GM12878 (cell line): ENCODE measurements around the gene ATG5. TPM values are rescaled to one million over a fixed set of nuclear protein-coding genes. Genes with fewer than 3 reads are reported as not detected.

Experiments
- ATAC-seq: fragments of 200-7000 bp; cut with Tn5 transposase; 3 replicates; pipeline ENCODE4 v1.9.1; 2020; ENCODE audit warnings: mild to moderate bottlenecking, moderate library complexity
- Bru-seq: library from RNA; stranded (reverse); fragments of 400-500 nt; gene quantifications from one replicate; lab custom pipeline; 2021; lab: Mats Ljungman, UMichigan
- BruChase-seq, 2 experiments: library from RNA; stranded (reverse); fragments of 400-500 nt; gene quantifications; one replicate each; lab custom pipeline; 2021; lab: Mats Ljungman, UMichigan
- BruUV-seq: library from RNA; stranded (reverse); fragments of 400-500 nt; replicated peaks from 2 replicates; lab custom pipeline; 2021; lab: Mats Ljungman, UMichigan
- CTCF ChIA-PET: fragments of 300-600 bp; sonication (Branson Sonifier 250); formaldehyde crosslinking; extraction: SDS; loops from one replicate; lab custom pipeline; 2021; ENCODE audit warnings: inconsistent platforms; lab: Yijun Ruan, JAX
- POLR2A ChIA-PET: fragments of 350-600 bp; formaldehyde crosslinking; extraction: SDS; loops from one replicate; lab custom pipeline; 2021; ENCODE audit warnings: inconsistent platforms; lab: Charles Lee
- RAD21 ChIA-PET: fragments of 300-600 bp; sonication (Branson Sonifier 250); formaldehyde crosslinking; loops from one replicate; lab custom pipeline; 2023; ENCODE audit warnings: antibody characterized with exemption; ENCODE audit not compliant: unreplicated experiment; lab: Charles Lee
- SMC1A ChIA-PET: fragments of 300-600 bp; sonication (Branson Sonifier 250); formaldehyde crosslinking; loops from one replicate; lab custom pipeline; 2023; ENCODE audit not compliant: unreplicated experiment, uncharacterized antibody; lab: Charles Lee
- DNase-seq: peaks from one replicate; pipeline ENCODE4 v3.0.0-alpha.2; 2011; ENCODE audit warnings: low read depth, low spot score
- FAIRE-seq: peaks from 3 replicates; lab custom pipeline; 2011; peaks lifted over from hg19 to GRCh38; lab: Jason Lieb, UNC
- H2AFZ ChIP-seq: 2 replicates; pipeline ENCODE4 v1.6.0; 2011; ENCODE audit warnings: low read depth, low read length, control low read depth; ENCODE audit not compliant: control insufficient read depth
- H3K27ac ChIP-seq: 2 replicates; pipeline ENCODE4 v1.5.1; 2011; ENCODE audit warnings: control low read depth; ENCODE audit not compliant: control insufficient read depth, insufficient read depth
- H3K27me3 ChIP-seq, 2 experiments: replicated peaks in 1 of 2; 2 replicates each; pipeline versions ENCODE4 v1.6.0 to v1.6.1; 2011; ENCODE audit warnings: low read length in 1 of 2; ENCODE audit not compliant: control insufficient read depth in 2 of 2, insufficient read depth in 2 of 2
- H3K36me3 ChIP-seq, 2 experiments: 2 replicates each; pipeline ENCODE4 v1.5.1; 2011; ENCODE audit warnings: low read length in 1 of 2; ENCODE audit not compliant: control insufficient read depth in 2 of 2, insufficient read depth in 2 of 2
- H3K4me1 ChIP-seq: 2 replicates; pipeline ENCODE4 v1.6.1; 2011; ENCODE audit warnings: mild to moderate bottlenecking, low read length, moderate library complexity, mixed read lengths; ENCODE audit not compliant: control insufficient read depth, insufficient read depth
- H3K4me2 ChIP-seq: 2 replicates; pipeline ENCODE4 v1.6.0; 2011; ENCODE audit warnings: control low read depth; ENCODE audit not compliant: control insufficient read depth, insufficient read depth
- H3K4me3 ChIP-seq: fragments of 200-600 bp; sonication (generic); 2 replicates; pipeline ENCODE4 v1.5.1; 2016
- H3K79me2 ChIP-seq: 2 replicates; pipeline ENCODE4 v1.6.0; 2011; ENCODE audit warnings: low read length; ENCODE audit not compliant: control insufficient read depth, insufficient read depth
- H3K9ac ChIP-seq: 2 replicates; pipeline ENCODE4 v1.8.0; 2011; ENCODE audit warnings: low read length, control low read depth, mixed read lengths; ENCODE audit not compliant: control insufficient read depth, insufficient read depth
- H3K9me3 ChIP-seq: replicated peaks from 3 replicates; pipeline ENCODE4 v1.5.1; 2011; ENCODE audit warnings: mild to moderate bottlenecking, low read length; ENCODE audit not compliant: control insufficient read depth, insufficient read depth
- H4K20me1 ChIP-seq: 2 replicates; pipeline ENCODE4 v1.6.0; 2011; ENCODE audit not compliant: control insufficient read depth, insufficient read depth
- CHD2 ChIP-seq: IDR thresholded peaks from 2 replicates; pipeline ENCODE4 v1.6.1; 2011; ENCODE audit warnings: low read depth, low read length, improper control_type of control experiment, borderline replicate concordance
- GABPA ChIP-seq: IDR thresholded peaks from 2 replicates; pipeline ENCODE4 v1.6.1; 2014; ENCODE audit warnings: antibody characterized with exemption, low read depth, mild to moderate bottlenecking, inconsistent platforms
- HDAC2 ChIP-seq: fragments of 200-600 bp; sonication (generic); IDR thresholded peaks from 2 replicates; pipeline ENCODE4 v1.6.1; 2017
- HSF1 ChIP-seq: fragments of 150-350 bp; IDR thresholded peaks from 2 replicates; pipeline ENCODE4 v1.6.1; 2014; ENCODE audit warnings: mild to moderate bottlenecking, low read depth, low read length
- JUND ChIP-seq: IDR thresholded peaks from 2 replicates; pipeline ENCODE4 v1.6.1; 2012; ENCODE audit warnings: low read depth, mild to moderate bottlenecking, low read length, improper control_type of control experiment, moderate library complexity
- LARP7 ChIP-seq: fragments of 450-650 bp; IDR thresholded peaks from 2 replicates; pipeline ENCODE4 v1.6.1; 2017; ENCODE audit warnings: mild to moderate bottlenecking
- NR2C2 ChIP-seq: IDR thresholded peaks from 2 replicates; pipeline ENCODE4 v1.6.1; 2011; ENCODE audit warnings: borderline replicate concordance, low read depth; ENCODE audit not compliant: control insufficient read depth, insufficient read length
- SMARCA5 ChIP-seq: fragments of 450-650 bp; IDR thresholded peaks from 2 replicates; pipeline ENCODE4 v1.6.1; 2017; ENCODE audit warnings: mild to moderate bottlenecking
- SREBF2 ChIP-seq: IDR thresholded peaks from 2 replicates; pipeline ENCODE4 v1.6.1; 2012; ENCODE audit warnings: mild to moderate bottlenecking, low read length
- ZBTB40 ChIP-seq: fragments of 450-650 bp; IDR thresholded peaks from 2 replicates; pipeline ENCODE4 v1.6.1; 2016; ENCODE audit warnings: mild to moderate bottlenecking, moderate library complexity, borderline replicate concordance
- ZSCAN29 ChIP-seq: fragments of 450-650 bp; IDR thresholded peaks from 2 replicates; pipeline ENCODE4 v1.6.1; 2017; ENCODE audit warnings: mild to moderate bottlenecking, moderate library complexity
- WGBS: methylation state at CpG from one replicate; pipeline ENCODE4 v1.1.6; 2016; ENCODE audit warnings: low lambda C conversion rate; ENCODE audit not compliant: insufficient replicate concordance, insufficient coverage; ENCODE audit errors: missing lambda C conversion rate; 5-methylcytosine and 5-hydroxymethylcytosine counted together
- in situ Hi-C: fragments of 300-500 bp; cut with MboI; formaldehyde crosslinking; loops from 9 replicates; pipeline ENCODE4 v1.14.3; 2018; ENCODE audit warnings: mixed read lengths
- intact Hi-C: fragments of 100-400 bp; cut with micrococcal nuclease; formaldehyde crosslinking; loops from one replicate; pipeline ENCODE4 v1.14.2; 2022; ENCODE audit not compliant: unreplicated experiment
- long read RNA-seq, 2 experiments: library from polyadenylated mRNA; unstranded; transcript quantifications; one replicate each; pipeline ENCODE4 v2.0.0, GENCODE V29; 2019 to 2020
- polyA minus RNA-seq, 3 experiments: library from RNA; depleted of rRNA, polyadenylated mRNA; stranded (reverse); fragments of >200 nt; gene quantifications; 2 replicates each; pipeline ENCODE4 v1.2.3, GENCODE V29; 2011
- polyA plus RNA-seq, 11 experiments: library from polyadenylated mRNA; depleted of rRNA in 4 of 11; unstranded in 6 of 11; stranded (reverse) in 5 of 11; fragments of >200 nt; fragmentation: Nextera tagmentation in 4 of 11; fragmentation: Illumina TruSeq in 1 of 11; extraction: Ambion mirVana in 4 of 11; extraction: Trizol in 1 of 11; gene quantifications; 1 replicate in 1 of 11; 2 replicates in 10 of 11; pipeline versions ENCODE4 v1.2.1 to v1.2.3, GENCODE V29; 2011 to 2016; ENCODE audit warnings: inconsistent platforms in 2 of 11, missing spikeins in 2 of 11, low read depth in 1 of 11
- total RNA-seq, 4 experiments: library from RNA; depleted of rRNA in 3 of 4; stranded (reverse); fragments of >200 nt in 3 of 4; fragmentation: Illumina TruSeq in 1 of 4; extraction: Trizol in 1 of 4; gene quantifications; 2 replicates each; pipeline versions ENCODE4 v1.2.1 to v1.2.3, GENCODE V29; 2013 to 2021

The ATG5 gene
- total RNA-seq (2013; cell fraction: nucleolus; rRNA removed), result 68.4 and 72.6 TPM in 2 replicates
- total RNA-seq (2014; rRNA removed) (28.6 and 31.7 TPM in 2 replicates), total RNA-seq (2014; rRNA removed; fragmentation: Illumina TruSeq; extraction: Trizol) (25.7 and 26.3 TPM in 2 replicates), total RNA-seq (2021) (21.0 and 21.5 TPM in 2 replicates), polyA plus RNA-seq (2011; rRNA removed) (38.4 and 69.3 TPM in 2 replicates), polyA plus RNA-seq (2014; fragmentation: Illumina TruSeq; extraction: Trizol) (18.2 and 21.6 TPM in 2 replicates), polyA plus RNA-seq (2014; fragmentation: Nextera tagmentation; extraction: Ambion mirVana) (10 to 100 TPM; 12.9 to 17.4 TPM), polyA plus RNA-seq (2014; rRNA removed) (16.8 and 19.3 TPM in 2 replicates), polyA plus RNA-seq (2016; fragmentation: Nextera tagmentation; extraction: Ambion mirVana) (10 to 100 TPM; 50.2 to 51.8 TPM), polyA minus RNA-seq (2011; rRNA and poly(A)+ RNA removed) (19.0 and 34.3 TPM in 2 replicates), Bru-seq, nascent RNA (percentile 68 among the genes with signal in this experiment), BruChase-seq, experiment 1, labeled RNA remaining after a 6-hour chase (percentile 52 among the genes with signal in this experiment), BruChase-seq, experiment 2, labeled RNA remaining after a 2-hour chase (percentile 58 among the genes with signal in this experiment)
- 7.8 TPM for polyA plus RNA-seq (2011; ENCODE audit: low read depth)
- 10.6 and 12.2 TPM in 2 replicates for polyA plus RNA-seq (2011; cell fraction: cytosol; rRNA removed)
- 17.4 and 18.4 TPM in 2 replicates for polyA plus RNA-seq (2011; cell fraction: nucleus; rRNA removed)
- 13.7 and 16.0 TPM in 2 replicates for polyA plus RNA-seq (2012)
- 8.0 and 9.7 TPM in 2 replicates for polyA minus RNA-seq (2011; cell fraction: cytosol; rRNA and poly(A)+ RNA removed)
- 22.7 and 36.4 TPM in 2 replicates for polyA minus RNA-seq (2011; cell fraction: nucleus; rRNA and poly(A)+ RNA removed)
- long read RNA-seq, experiment 1, transcript ATG5-204 (8 exons, 3,216 nt), result major isoform, 42 of 58 reads
- long read RNA-seq, experiment 1, partial matches to known transcripts, result 1 of 58 reads
- long read RNA-seq, experiment 1, other reads (novel, unspliced or antisense), result 13 of 58 reads
- long read RNA-seq, experiment 2, transcript ATG5-208 (7 exons, 3,035 nt), result minor isoform, 53 of 501 reads
- long read RNA-seq, experiment 2, transcript ATG5-204 (8 exons, 3,216 nt), result major isoform, 304 of 501 reads
- long read RNA-seq, experiment 2, partial matches to known transcripts, result 9 of 501 reads
- long read RNA-seq, experiment 2, other reads (novel, unspliced or antisense), result 131 of 501 reads

DNA sequence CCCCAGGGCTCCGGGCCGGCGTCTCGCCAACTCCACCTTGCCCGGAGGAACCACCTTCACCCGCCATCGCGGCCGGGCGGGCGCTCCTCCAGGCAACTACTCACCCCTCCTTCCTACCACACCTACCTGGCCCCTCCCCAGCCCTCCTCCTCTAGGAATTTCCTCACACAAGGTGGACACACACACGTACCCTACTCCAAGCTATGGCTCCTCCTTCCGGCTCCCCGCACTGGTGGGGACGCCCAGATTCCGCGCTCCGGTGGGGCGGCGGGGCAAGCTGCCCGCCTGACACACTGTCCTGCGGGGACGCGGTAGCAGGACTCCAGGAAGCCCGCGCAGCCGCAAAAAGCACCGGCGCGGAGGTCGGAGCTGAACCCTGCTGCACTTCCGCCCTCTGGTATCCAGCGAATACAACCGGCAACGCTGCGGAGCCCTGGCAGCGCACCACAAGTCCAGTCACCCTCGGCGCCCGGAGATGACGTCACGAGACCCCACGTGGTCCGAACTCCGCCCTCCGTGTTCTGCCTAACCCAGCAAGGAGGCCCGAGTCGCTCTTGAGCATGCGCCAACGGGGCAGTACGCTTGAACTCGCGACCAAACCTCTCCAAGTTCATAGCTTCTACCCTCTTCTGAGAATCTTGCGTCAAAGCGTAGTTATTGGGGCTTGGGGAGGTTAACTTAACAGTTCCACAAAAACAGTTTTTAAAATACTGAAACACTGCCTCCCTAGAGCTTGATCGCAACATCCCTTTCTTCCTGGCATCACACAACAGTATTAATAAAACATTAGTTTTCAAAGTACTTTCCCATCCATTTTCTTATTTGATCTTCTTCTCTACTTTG, at the start of gene ATG5:
TSS of gene ATG5 (minus strand) at position 425 of the 843 bp plus-strand sequence. CDS start 9,552 bp downstream, outside the sequence.
- H3K36me3 ChIP-seq, result no peaks in the 10 kb centered on the region
- H3K4me3 ChIP-seq, result peak within 1 kb of the TSS; percentile 79
- ChIA-PET CTCF (interaction anchor here (0.7 to 1.8 kb wide), 7 partner anchors 10 to 893 kb away, joined by 3 to 9 read pairs (median 4); no protein-coding TSS in a partner anchor), POLR2A (interaction anchor here (0.6 to 0.9 kb wide), 3 partner anchors 14 to 872 kb away, joined by 3 read pairs; no protein-coding TSS in a partner anchor), RAD21 (interaction anchor here (0.6 to 1.5 kb wide), 6 partner anchors 10 to 1512 kb away, joined by 3 to 6 read pairs (median 4); no protein-coding TSS in a partner anchor), SMC1A (interaction anchor here (0.8 to 1.0 kb wide), 3 partner anchors 11 to 843 kb away, joined by 3 to 5 read pairs (median 3); no protein-coding TSS in a partner anchor)
- H3K9ac ChIP-seq, result peak within 1 kb of the TSS; percentile 80
- peak within 1 kb of the TSS; percentile 69 for H3K27ac ChIP-seq
- ATAC-seq (peak; percentile 97), FAIRE-seq (peak; percentile 83), DNase-seq (peak; percentile 97)
- peaks cover 8% of the 10 kb centered on the region; the same call in 1 of the 2 replicates for H3K4me1 ChIP-seq
- H3K27me3 ChIP-seq, result 0 out of 4 replicates have a peak, but pooled peaks cover 0 to 2% of the 10 kb centered on the region in 2 experiments
- WGBS, result 2% methylated on average over 52 of the region's 56 CpGs
- 0 out of 2 replicates have a peak, but pooled peaks cover 2% of the 10 kb centered on the region for H4K20me1 ChIP-seq
- peaks cover 38% of the 10 kb centered on the region for H3K79me2 ChIP-seq
- peak within 1 kb of the TSS; percentile 98 for H2AFZ ChIP-seq
- in situ Hi-C loops (no loop called here), intact Hi-C loops (no loop called here)
- no peaks in the 10 kb centered on the region for H3K9me3 ChIP-seq
- peak within 1 kb of the TSS; percentile 92 for H3K4me2 ChIP-seq
- BruUV-seq, result no TSS peak
- TF ChIP-seq ZSCAN29, result no peak
- peak; percentile 82 for TF ChIP-seq JUND
- no peak for TF ChIP-seq NR2C2
- no peak for TF ChIP-seq SREBF2
- TF ChIP-seq HSF1, result no peak
- TF ChIP-seq SMARCA5, result no peak; the same call in 1 of the 2 replicates
- TF ChIP-seq HDAC2, result no peak
- peak; percentile 72 for TF ChIP-seq LARP7
- peak; percentile 89 for TF ChIP-seq GABPA
- TF ChIP-seq ZBTB40, result peak; percentile 91
- no peak for TF ChIP-seq CHD2
